G401 (cell line): ENCODE measurements around the gene DROSHA. TPM values are rescaled to one million over a fixed set of nuclear protein-coding genes. Genes with fewer than 3 reads are reported as not detected.

ENCODE experiments used
- DNase-seq: peaks from one replicate; pipeline ENCODE4 v3.0.0-alpha.2; 2015; ENCODE audit warnings: low spot score
- in situ Hi-C: cut with HindIII; loops from 2 replicates; pipeline ENCODE4 v1.10.0; 2016; ENCODE audit warnings: low sequenced_read_pairs, mixed read lengths
- total RNA-seq: library from RNA; depleted of rRNA; stranded (reverse); fragments of >200 nt; shearing (Covaris generic); gene quantifications from 2 replicates; pipeline ENCODE4 v1.2.3, GENCODE V29; 2014

Gene DROSHA
- total RNA-seq, 1 experiment from 2014 or later: 39.6 TPM

DNA sequence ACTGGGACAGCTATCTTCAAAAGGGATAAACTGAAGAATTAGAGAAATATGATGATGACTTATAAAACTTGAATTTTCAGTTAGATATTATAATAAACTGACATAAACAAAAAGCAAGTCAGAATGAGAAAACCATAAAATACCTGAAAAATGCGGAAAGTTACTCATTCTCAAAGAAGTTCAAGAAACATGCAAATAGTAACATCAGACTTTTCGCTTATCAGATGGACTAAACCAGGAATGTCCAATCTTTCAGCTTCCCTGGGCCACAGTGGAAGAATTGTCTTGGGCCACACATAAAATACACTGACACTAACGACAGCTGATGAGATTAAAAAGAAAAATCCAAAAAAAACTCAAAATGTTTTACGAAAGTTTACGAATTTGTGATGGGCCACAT is 53.9 kb downstream of the DROSHA start:
- DNase-seq: no peak
- in situ Hi-C loops: no loop called here

DNA sequence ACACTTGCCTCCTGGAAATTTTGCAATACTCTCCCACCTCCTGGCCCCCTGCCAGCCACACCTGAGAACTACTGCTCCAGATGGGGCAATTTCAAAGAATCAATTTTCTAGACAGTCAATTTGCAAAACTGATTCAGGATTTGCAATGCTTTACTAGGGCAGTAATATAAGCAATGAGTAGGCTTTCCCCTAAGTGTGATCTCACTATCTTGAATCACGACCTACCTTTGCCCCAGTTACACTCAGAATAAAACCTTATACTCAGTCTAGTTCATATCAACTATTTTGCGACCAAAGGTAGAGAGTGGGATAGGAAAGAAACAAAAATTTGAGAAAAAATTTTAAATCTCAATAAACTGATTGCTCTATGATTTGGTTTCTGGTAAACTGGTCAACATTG is 54.4 kb downstream of the DROSHA start:
- in situ Hi-C loops: no loop called here
- DNase-seq: no peak

DNA sequence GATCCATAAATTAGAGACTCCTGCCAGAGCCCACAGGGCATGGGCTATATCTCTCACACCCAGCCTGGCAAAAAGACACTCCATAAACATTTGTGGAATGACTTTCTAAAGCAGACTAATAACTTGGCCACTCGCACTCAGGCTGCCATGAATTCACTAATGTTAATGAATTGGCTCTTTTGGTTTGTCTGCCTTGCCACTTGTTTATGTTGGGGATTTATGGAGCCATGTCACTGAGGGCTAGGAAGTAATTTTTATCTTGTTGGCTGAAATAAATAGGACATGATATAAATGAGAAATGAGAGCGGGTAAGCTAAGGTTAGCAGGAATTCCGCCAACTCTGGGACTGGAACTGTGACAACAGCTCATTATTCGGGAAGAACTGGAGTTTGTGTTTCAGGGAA is 55.2 kb downstream of the DROSHA start:
- in situ Hi-C loops: no loop called here

DNA sequence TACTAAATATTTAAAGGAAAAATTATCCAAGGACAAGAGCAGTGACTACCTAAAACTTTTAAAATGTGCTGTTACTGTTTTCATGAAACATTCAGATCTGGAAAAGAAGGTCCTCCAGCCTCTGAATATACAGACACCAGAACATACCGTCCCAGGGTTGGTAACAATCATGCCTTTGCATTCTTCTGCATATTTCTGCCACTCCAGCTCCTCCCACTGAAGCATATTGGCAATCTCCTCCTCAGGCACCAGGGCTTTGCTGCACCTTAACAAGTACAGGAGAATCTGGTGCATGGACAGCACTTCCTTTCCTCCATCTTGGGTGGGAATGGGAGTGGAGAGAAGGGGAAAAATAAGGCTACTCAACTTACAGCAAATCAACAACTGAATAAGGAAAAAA is 60.0 kb downstream of the DROSHA start:
- in situ Hi-C loops: no loop called here
- DNase-seq: no peak

More for the DNA sequence above, 55.2 kb downstream of the DROSHA start:
- DNase-seq: peak; percentile 28

DNA sequence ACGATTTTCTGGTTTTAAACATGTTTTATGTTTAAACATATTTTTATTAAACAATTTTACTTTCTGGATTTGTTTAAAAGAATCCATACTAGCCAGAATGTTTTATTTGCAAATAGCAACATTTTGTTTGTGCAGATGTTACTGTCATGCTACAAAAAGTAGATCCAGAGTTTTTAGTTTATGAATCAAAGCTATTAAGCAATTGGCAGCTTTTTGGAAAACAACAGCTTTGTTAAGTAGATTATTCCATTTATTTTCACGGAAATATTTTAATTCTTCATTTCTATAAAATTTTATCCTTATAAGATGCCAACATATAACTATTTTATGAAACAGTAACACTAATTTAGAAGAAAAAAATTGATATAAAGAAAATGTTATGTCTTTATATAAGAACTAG is 60.9 kb downstream of the DROSHA start:
- in situ Hi-C loops: no loop called here
- DNase-seq: no peak

DNA sequence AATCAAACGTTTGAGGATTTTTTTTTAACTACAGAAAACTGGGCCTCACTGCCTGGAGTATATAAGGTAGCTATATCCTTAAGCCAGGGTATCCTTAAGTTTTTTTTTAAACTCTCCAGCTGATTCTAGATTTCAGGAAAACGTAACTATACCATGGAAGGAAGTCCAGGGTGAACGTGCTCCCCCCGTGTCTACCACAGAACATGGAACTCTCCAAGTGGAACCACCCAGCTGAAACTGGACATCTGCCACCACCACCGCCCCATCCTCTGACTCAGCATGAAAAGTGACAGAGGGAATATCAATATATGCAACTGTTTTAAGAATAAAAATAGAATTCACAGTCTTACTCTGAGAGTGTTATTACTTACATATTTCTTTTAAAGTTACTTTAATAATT is 61.3 kb downstream of the DROSHA start:
- in situ Hi-C loops: no loop called here
- DNase-seq: no peak

DNA sequence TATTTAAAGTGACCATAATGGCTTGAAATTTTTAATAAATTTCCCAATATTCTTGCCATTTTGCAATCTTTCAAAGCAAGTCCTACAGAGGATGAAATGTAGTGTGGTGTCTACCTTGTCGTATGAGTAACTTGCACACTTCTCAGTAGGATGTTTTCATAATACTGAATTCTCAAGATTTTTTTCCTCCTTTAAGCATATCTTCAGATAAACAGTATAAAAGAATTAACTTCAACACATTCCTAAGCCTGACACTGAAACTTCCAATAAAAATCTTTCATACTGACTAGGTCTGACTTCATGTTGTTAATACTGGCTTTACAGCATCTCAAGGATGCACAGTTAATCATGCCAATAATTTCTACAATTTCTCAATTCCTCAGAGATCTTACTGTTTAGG is 62.0 kb downstream of the DROSHA start:
- no peak for DNase-seq
- in situ Hi-C loops: no loop called here

DNA sequence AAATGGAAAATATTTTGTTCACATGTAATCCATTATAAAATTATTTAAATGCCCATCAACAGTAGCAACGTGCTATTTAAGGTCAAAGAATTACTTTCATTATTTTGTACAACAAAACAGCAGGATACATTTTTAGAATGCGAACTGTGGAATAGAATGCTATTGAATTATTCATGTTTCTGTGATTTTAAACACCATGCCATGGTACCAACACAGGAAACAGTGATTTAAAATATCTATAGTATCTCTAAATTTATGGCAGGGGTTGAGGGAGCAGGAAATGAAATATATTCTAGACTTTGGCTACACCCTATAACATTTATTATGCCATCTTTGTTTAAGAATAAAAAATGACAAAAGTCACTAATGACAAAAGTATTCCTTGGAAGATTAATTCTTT is 62.4 kb downstream of the DROSHA start:
- DNase-seq: no peak
- in situ Hi-C loops: no loop called here

DNA sequence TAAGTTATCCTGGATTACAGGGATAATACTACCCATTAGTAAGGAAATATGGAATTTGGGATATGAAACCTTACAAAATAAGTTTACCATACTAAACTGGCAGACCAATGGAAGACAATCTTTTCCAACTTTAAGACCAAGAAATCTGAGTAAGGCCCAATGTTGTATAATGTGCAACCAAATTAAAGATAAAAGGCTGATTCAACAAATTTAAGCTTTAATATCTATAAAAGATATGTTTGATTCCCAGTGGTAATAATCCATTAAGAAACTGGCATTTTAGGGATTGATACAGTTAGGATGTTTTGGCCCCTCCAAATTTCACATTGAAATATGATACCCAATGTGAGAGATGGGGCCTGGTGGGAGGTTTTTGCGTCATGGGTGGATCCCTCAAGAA is 66.6 kb downstream of the DROSHA start:
- in situ Hi-C loops: no loop called here
- no peak for DNase-seq

DNA sequence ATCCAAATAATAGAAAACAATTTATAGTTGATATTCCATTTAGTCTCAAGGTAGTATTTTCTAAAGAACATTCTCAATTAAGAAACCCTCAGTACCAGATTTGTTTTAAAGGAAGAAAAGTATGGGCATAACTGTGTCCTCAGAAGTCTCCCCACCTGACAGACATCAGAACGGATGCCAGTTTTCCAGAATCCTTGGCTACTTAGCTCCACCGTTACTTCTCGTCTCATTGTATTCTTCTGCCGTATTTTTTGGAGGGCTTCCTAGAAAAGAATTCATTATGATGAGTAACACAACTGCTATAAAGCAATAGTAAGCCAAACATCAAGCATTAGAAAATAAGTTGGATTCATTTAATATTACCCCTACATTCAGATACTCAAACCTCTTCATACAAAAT is 67.8 kb downstream of the DROSHA start:
- DNase-seq: no peak
- in situ Hi-C loops: no loop called here

DNA sequence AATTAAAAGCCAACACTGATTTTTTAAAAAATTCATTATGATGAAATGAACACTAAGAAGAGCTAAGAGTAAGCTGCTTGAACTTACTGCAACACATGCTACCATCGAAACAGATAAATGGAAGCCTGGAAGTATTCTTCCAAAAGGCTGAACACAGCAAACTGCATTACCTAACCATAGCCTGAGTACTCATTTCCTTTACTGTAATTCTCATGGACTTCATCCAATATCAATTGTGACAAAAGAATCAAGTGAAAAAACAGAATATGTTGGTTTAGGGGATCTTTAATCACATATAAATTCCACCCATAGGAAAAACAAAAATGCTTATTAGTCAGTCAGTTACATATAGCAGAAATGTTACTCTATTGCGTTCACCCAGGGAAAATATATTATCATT is 68.5 kb downstream of the DROSHA start:
- DNase-seq: no peak
- in situ Hi-C loops: no loop called here

DNA sequence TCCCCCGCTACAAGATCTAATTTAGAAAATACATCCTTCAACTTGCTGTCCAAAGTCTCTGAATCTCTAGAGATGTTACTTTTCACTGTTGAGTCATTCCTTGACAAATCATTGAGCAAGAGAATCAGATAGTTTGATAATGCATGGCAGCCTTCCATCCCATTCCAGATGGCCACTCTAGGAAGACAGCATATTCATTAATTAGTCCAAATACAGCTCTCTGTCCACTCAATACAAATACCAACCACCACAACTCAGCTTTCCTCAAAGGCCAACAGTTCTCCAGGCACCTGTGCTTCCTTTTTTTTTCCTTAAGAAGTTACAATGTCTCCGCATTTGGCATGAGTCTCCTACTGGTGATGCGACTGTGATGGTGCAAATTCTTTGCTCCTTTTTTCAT is 72.3 kb downstream of the DROSHA start:
- DNase-seq: no peak
- in situ Hi-C loops: no loop called here

DNA sequence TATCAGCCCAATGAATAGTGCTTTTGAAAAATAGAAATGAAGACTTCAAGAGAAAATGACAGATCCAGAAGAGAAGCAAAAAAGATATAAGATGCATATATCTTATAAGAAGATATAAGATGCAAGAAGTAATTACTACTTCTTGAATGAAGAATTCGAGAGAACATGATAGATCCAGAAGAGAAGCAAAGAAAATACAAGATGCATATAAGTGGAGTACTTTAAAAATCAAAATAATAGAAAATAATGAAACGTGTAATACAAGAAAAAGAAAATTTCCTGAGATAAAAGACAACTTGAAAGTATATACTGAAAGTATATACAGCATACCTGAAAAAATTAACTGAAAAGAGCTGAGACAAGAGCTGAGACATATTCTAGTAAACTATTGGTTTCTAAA is 76.7 kb downstream of the DROSHA start:
- in situ Hi-C loops: no loop called here
- no peak for DNase-seq

DNA sequence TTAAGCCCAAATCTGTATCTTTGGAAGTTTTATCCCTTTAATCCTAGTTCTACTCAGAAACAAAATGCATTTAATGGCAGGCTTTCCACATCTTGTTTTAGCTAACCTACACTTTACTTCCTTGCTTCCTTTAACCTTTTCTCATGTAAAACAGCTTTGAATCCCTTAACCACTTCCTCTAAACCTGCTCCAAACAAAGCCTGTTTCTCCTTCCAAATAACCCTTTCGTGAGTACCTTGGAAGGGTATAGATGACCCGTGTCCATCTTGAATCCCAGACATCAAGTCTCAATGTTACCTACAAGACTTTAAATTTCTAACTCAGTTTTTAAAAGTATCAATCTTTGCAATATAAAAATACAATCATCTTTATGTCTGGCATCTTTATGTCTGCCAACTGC is 78.4 kb downstream of the DROSHA start:
- no peak for DNase-seq
- in situ Hi-C loops: no loop called here

DNA sequence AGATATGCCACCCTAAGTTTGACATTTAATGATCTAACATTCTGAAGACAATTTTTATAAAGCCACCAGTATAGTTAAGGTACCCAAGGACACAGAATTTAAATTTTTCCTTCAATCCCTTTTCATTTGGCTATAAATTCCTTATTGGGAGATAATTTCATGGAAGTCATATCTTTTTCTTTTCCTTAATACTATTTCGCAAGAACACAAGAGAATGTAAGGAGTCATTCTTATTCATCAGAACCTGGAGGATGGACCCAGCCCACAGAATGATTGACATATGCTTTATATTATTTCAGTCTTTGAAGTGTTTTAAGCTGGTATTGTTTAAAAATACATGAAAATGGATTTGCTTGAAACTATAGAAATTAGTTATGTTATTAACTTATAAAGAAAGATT is 79.6 kb downstream of the DROSHA start:
- no peak for DNase-seq
- in situ Hi-C loops: no loop called here

DNA sequence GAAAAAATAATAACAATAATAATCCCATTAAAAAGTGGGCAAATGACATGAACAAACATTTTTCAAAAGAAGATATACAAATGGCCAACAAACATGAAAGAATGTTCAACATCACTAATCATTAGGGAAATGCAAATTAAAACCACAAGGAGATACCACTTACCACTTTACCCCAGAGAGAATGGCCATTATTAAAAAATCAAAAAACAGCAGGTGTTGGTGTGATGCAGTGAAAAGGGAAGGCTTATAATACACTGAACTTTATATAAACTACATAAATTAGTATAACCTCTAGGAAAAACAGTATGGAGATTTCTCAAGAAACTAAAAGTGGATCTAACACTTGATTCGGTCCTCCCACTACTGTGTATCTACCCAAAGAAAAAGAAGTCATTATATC is 81.9 kb downstream of the DROSHA start:
- in situ Hi-C loops: no loop called here

DNA sequence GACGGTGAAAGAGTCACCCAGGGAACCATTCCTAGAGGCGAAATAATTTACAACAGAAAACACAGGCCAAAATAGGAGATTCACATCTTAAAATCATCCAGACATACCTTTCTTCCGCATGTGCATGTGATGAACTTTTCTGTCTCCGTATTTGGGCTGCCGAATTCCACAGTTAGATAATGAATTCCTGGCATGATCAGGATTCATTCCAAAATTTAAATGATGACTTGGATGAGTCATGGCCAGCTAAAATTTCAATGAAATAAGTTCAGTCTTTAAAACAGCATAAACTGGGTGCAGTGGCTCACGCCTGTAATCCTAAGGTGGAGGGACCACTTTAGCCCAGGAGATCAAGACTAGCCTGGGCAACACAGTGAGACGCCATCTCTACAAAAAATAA is 82.7 kb downstream of the DROSHA start:
- DNase-seq: no peak
- in situ Hi-C loops: no loop called here

More for the DNA sequence above, 81.9 kb downstream of the DROSHA start:
- DNase-seq: no peak

DNA sequence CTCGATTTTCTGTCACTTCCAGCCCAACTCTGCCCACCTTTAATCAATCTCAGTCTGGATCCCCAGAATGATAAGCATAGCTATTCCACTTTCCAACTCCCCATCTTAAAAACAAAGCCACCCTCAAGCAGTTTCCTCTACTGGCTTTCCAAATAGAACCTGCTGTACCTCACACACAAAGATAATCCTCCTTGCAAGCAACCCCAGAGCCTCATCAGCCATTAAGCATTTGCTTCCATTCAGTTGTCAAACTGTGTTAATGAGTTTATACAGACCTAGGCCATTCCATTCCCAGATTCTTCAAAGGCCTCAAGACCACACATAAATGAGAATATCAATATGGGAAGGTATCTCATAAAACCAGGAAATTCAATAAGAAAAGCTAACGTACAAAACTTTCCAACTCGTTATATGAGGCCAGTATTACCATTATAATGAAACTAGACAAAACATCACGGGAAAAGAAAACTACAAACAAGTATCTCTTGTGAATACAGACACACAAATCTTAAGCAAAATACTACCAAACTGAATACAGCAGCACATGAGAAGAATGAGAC is 86.8 kb downstream of the DROSHA start:
- no peak for DNase-seq

DNA sequence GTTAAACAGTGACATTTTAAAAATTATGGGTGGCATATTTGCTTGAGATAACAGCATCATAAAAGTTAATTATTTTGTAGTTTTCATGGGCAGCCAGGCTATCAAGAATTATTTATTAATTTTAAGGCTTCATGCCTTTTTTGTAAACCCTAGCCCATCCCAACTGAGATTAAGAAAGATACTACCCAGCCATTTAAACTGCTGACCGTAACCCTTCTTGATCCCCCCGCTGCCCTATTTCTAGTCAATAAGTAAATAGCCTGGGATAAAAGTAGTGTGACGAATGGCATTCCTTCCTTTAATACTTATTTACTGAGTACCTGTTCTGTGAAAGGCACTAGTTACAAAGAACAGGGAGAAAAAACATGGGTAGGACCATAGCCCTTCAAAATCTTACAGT is 88.3 kb downstream of the DROSHA start:
- no peak for DNase-seq
- in situ Hi-C loops: no loop called here

More for the DNA sequence above, 86.8 kb downstream of the DROSHA start:
- in situ Hi-C loops: no loop called here

DNA sequence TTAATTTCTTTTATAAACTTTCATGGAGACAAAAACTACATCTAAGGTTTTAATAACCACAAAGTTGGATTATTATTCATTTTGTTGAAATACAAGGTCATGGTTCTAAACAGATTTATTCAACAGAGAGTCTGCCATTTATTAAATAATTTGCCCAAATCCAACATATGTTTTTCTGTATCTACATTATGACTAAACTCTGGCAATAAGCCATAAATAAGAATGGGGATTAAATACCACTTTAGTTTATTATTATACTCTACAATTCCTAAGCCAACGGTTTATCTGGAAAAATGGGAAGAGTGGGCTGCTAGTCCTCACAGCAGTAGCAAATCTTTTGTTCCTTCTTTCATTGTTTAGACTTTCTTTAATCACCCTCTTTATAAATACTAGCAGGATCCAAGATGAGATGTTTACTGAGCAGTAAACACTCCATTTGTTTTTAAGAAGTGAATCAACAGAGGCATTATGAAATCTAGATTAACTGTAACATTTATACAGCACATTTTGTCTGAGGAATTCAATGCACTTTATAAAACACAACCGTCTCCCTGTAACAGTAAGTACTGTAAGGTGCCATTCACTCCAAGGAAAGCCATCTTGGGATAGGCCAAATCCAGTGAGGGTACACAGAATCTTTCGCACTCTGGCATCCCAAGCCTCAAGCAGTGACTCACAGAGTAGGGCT is 89.7 kb downstream of the DROSHA start:
- no peak for DNase-seq
- in situ Hi-C loops: no loop called here

DNA sequence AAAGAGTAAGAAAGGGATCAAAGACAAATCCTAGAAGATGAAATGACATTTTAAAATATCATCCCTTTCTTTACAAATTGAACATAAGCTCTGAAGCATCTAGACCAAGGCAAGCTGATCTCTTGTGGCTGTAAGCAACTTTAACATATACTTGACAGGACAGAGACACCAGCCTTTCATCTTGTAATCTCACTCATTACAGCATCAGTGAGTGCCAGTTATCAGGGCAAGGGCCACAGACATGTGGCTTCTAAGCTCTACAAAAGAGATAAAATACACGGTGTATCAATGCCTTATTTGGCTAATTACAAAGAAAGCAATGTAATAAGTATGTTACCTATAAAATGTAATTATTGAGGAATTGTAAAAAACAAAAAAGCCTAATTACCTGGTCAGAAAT is 95.0 kb downstream of the DROSHA start:
- in situ Hi-C loops: no loop called here
- no peak for DNase-seq
